Neural cell (in vitro differentiated cells): ENCODE results near the gene CACNA1C.

ENCODE experiments used
- CTCF ChIP-seq: fragments of 450-650 bp; IDR thresholded peaks from 2 replicates; pipeline ENCODE4 v1.5.1; 2014; ENCODE audit warnings: antibody characterized with exemption, mild to moderate bottlenecking, moderate library complexity; ENCODE audit not compliant: poor library complexity, severe bottlenecking
- EP300 ChIP-seq: fragments of 450-650 bp; conservative IDR thresholded peaks from 2 replicates; pipeline ENCODE4 v1.6.1; 2014; ENCODE audit warnings: antibody characterized with exemption, mild to moderate bottlenecking, moderate library complexity; ENCODE audit not compliant: poor library complexity, severe bottlenecking
- EZH2 ChIP-seq: fragments of 200-600, 300-800 bp; shearing (Covaris generic), sonication (generic); IDR thresholded peaks from 2 replicates; pipeline ENCODE4 v1.6.1; 2014; ENCODE audit warnings: antibody characterized with exemption, low read length, borderline replicate concordance, mild to moderate bottlenecking; ENCODE audit not compliant: insufficient read depth, poor library complexity, severe bottlenecking

- no peak for TF ChIP-seq CTCF
- no peak for TF ChIP-seq EZH2
- TF ChIP-seq EP300: no peak
Measured at GRCh38 chr12:2323532-2324255, 270.9 kb downstream of the CACNA1C start.
